IMR-90 (cell line): ENCODE measurements around the gene SLC6A12. TPM values are rescaled to one million over a fixed set of nuclear protein-coding genes. Genes with fewer than 3 reads are reported as not detected.

Experiments used
- ATAC-seq: fragments of 200-7000 bp; cut with Tn5 transposase; 2 replicates; pipeline ENCODE4 v1.9.1; 2020; ENCODE audit warnings: low read depth, mild to moderate bottlenecking, moderate library complexity
- BruUV-seq: library from RNA; stranded (reverse); fragments of 400-500 nt; replicated peaks from 2 replicates; lab custom pipeline; 2021; lab: Mats Ljungman, UMichigan
- CTCF ChIA-PET: fragments of 300-600 bp; formaldehyde crosslinking; extraction: SDS; loops from one replicate; lab custom pipeline; 2021; ENCODE audit warnings: antibody characterized with exemption; lab: Yijun Ruan, JAX
- POLR2A ChIA-PET: fragments of 300-600 bp; sonication (Branson Sonifier 250); formaldehyde crosslinking; loops from one replicate; lab custom pipeline; 2022; ENCODE audit warnings: antibody characterized with exemption; ENCODE audit not compliant: unreplicated experiment; lab: Charles Lee
- DNase-seq: peaks from one replicate; pipeline ENCODE4 v3.0.0; 2013
- H2AFZ ChIP-seq: replicated peaks from 2 replicates; pipeline ENCODE3; 2013; ENCODE audit warnings: low read length, mild to moderate bottlenecking; ENCODE audit not compliant: poor library complexity
- H2AK5ac ChIP-seq: 2 replicates; pipeline ENCODE4 v1.6.1; 2013; ENCODE audit warnings: low read depth, low read length, inconsistent platforms
- H2AK9ac ChIP-seq: replicated peaks from 2 replicates; pipeline ENCODE3; 2013; ENCODE audit warnings: mild to moderate bottlenecking, low read depth, low read length, moderate library complexity; ENCODE audit not compliant: poor library complexity
- H2BK120ac ChIP-seq: 2 replicates; pipeline ENCODE4 v1.6.1; 2013; ENCODE audit warnings: low read depth, low read length, inconsistent platforms
- H2BK15ac ChIP-seq: 3 replicates; pipeline ENCODE4 v1.6.1; 2013; ENCODE audit warnings: low read depth, low read length, inconsistent platforms
- H2BK20ac ChIP-seq: 2 replicates; pipeline ENCODE4 v1.6.1; 2013; ENCODE audit warnings: low read depth, mild to moderate bottlenecking, inconsistent platforms, low read length, moderate library complexity
- H2BK5ac ChIP-seq: 2 replicates; pipeline ENCODE4 v1.6.1; 2013; ENCODE audit warnings: mild to moderate bottlenecking, low read depth, low read length, inconsistent platforms; ENCODE audit not compliant: poor library complexity, severe bottlenecking
- H3K14ac ChIP-seq: replicated peaks from 2 replicates; pipeline ENCODE4 v1.6.1; 2013; ENCODE audit warnings: low read depth, low read length, inconsistent platforms
- H3K18ac ChIP-seq: 2 replicates; pipeline ENCODE4 v1.6.1; 2013; ENCODE audit warnings: low read depth, low read length, control low read depth
- H3K23ac ChIP-seq: 2 replicates; pipeline ENCODE4 v1.6.1; 2013; ENCODE audit warnings: low read depth, low read length, inconsistent platforms
- H3K27ac ChIP-seq: 2 replicates; pipeline ENCODE4 v1.5.1; 2013; ENCODE audit warnings: mild to moderate bottlenecking, control low read depth, low read length; ENCODE audit not compliant: insufficient read depth
- H3K27me3 ChIP-seq: 2 replicates; pipeline ENCODE4 v1.6.1; 2013; ENCODE audit warnings: low read length; ENCODE audit not compliant: control insufficient read depth, insufficient read depth
- H3K36me3 ChIP-seq: 2 replicates; pipeline ENCODE4 v1.6.1; 2013; ENCODE audit warnings: low read length, mixed read lengths; ENCODE audit not compliant: control insufficient read depth, insufficient read depth
- H3K4ac ChIP-seq: 2 replicates; pipeline ENCODE4 v1.6.1; 2013; ENCODE audit warnings: low read depth, low read length, inconsistent platforms
- H3K4me1 ChIP-seq: 2 replicates; pipeline ENCODE4 v1.6.1; 2013; ENCODE audit warnings: low read length, mixed read lengths; ENCODE audit not compliant: control insufficient read depth, insufficient read depth
- H3K4me2 ChIP-seq: 2 replicates; pipeline ENCODE4 v1.6.1; 2013; ENCODE audit warnings: low read depth, mild to moderate bottlenecking, control low read depth, low read length, moderate library complexity
- H3K4me3 ChIP-seq: 2 replicates; pipeline ENCODE4 v1.5.1; 2013; ENCODE audit warnings: low read depth, mild to moderate bottlenecking, control low read depth, low read length, moderate library complexity; ENCODE audit not compliant: insufficient read depth
- H3K56ac ChIP-seq: 2 replicates; pipeline ENCODE4 v1.6.1; 2013; ENCODE audit warnings: low read length, inconsistent platforms; ENCODE audit not compliant: insufficient read depth; ENCODE audit errors: extremely low read depth
- H3K79me1 ChIP-seq, 2 experiments: 2 replicates each; pipeline ENCODE4 v1.6.1; 2013; ENCODE audit warnings: low read length in 2 of 2, inconsistent platforms in 1 of 2, low read depth in 1 of 2
- H3K9ac ChIP-seq: 2 replicates; pipeline ENCODE4 v1.6.1; 2013; ENCODE audit warnings: low read depth, low read length, control low read depth
- H3K9me1 ChIP-seq: 2 replicates; pipeline ENCODE4 v1.6.1; 2013; ENCODE audit warnings: low read length, inconsistent platforms; ENCODE audit not compliant: insufficient read depth
- H3K9me3 ChIP-seq: 2 replicates; pipeline ENCODE4 v1.6.1; 2013; ENCODE audit warnings: low read length; ENCODE audit not compliant: control insufficient read depth, insufficient read depth
- H4K20me1 ChIP-seq: 2 replicates; pipeline ENCODE4 v1.6.1; 2013; ENCODE audit warnings: low read length, inconsistent platforms; ENCODE audit not compliant: insufficient read depth
- H4K5ac ChIP-seq: 2 replicates; pipeline ENCODE4 v1.6.1; 2013; ENCODE audit warnings: mild to moderate bottlenecking, low read depth, low read length, control low read depth
- H4K8ac ChIP-seq, 2 experiments: 2 replicates each; pipeline ENCODE4 v1.6.1; 2013; ENCODE audit warnings: low read depth in 2 of 2, low read length in 2 of 2, control low read depth in 1 of 2, inconsistent platforms in 1 of 2
- H4K91ac ChIP-seq: 2 replicates; pipeline ENCODE4 v1.6.1; 2013; ENCODE audit warnings: low read depth, low read length, inconsistent platforms; ENCODE audit not compliant: insufficient read depth
- BHLHE40 ChIP-seq: fragments of 150-350 bp; IDR thresholded peaks from 2 replicates; pipeline ENCODE4 v1.6.1; 2016; ENCODE audit warnings: mild to moderate bottlenecking, low read depth, low read length
- CEBPB ChIP-seq: IDR thresholded peaks from 2 replicates; pipeline ENCODE4 v1.6.1; 2012; ENCODE audit warnings: low read depth, low read length, improper control_type of control experiment
- CHD1 ChIP-seq: IDR thresholded peaks from 2 replicates; pipeline ENCODE4 v1.6.1; 2012; ENCODE audit warnings: low read depth, low read length, improper control_type of control experiment
- FOS ChIP-seq: fragments of 150-350 bp; IDR thresholded peaks from 2 replicates; pipeline ENCODE4 v1.6.1; 2016; ENCODE audit warnings: low read depth, low read length
- MAFK ChIP-seq: IDR thresholded peaks from 2 replicates; pipeline ENCODE4 v1.6.1; 2012; ENCODE audit warnings: low read depth, low read length, improper control_type of control experiment
- MAZ ChIP-seq: IDR thresholded peaks from 2 replicates; pipeline ENCODE4 v1.6.1; 2012; ENCODE audit warnings: low read depth, mild to moderate bottlenecking, low read length, improper control_type of control experiment, moderate library complexity, borderline replicate concordance
- MXI1 ChIP-seq: IDR thresholded peaks from 2 replicates; pipeline ENCODE4 v1.6.1; 2012; ENCODE audit warnings: low read depth, mild to moderate bottlenecking, low read length, moderate library complexity, borderline replicate concordance
- NFE2L2 ChIP-seq: fragments of 150-350 bp; IDR thresholded peaks from 2 replicates; pipeline ENCODE4 v1.6.1; 2016; ENCODE audit warnings: low read depth, mild to moderate bottlenecking, low read length
- POLR2A ChIP-seq: IDR thresholded peaks from 2 replicates; pipeline ENCODE4 v1.6.1; 2012; ENCODE audit warnings: mild to moderate bottlenecking, low read depth, low read length
- RAD21 ChIP-seq: IDR thresholded peaks from 2 replicates; pipeline ENCODE4 v1.6.1; 2012; ENCODE audit warnings: low read length, improper control_type of control experiment
- RCOR1 ChIP-seq: IDR thresholded peaks from 2 replicates; pipeline ENCODE4 v1.6.1; 2012; ENCODE audit warnings: mild to moderate bottlenecking, low read length, improper control_type of control experiment; ENCODE audit not compliant: insufficient replicate concordance
- RFX5 ChIP-seq: IDR thresholded peaks from 2 replicates; pipeline ENCODE4 v1.8.0; 2012; ENCODE audit warnings: low read depth, mild to moderate bottlenecking, low read length, moderate library complexity
- SMC3 ChIP-seq: fragments of 150-350 bp; IDR thresholded peaks from 2 replicates; pipeline ENCODE4 v1.6.1; 2016; ENCODE audit warnings: low read depth, mild to moderate bottlenecking, antibody characterized with exemption, low read length, moderate library complexity
- WGBS, 2 experiments: methylation state at CpG; one replicate each; pipeline versions ENCODE4 v1.1.5 to v1.1.7; 2013; ENCODE audit warnings: missing lambda C conversion rate in 2 of 2; ENCODE audit not compliant: insufficient read length in 1 of 2; ENCODE audit errors: extremely low coverage in 2 of 2; 5-methylcytosine and 5-hydroxymethylcytosine counted together
- dilution Hi-C: fragments of 300-500 bp; cut with HindIII; formaldehyde crosslinking; loops from one replicate; pipeline ENCODE4 v1.14.3; 2018; ENCODE audit warnings: low sequenced_read_pairs; ENCODE audit not compliant: unreplicated experiment
- in situ Hi-C: fragments of 300-500 bp; cut with MboI; formaldehyde crosslinking; loops from 3 replicates; pipeline ENCODE4 v1.14.3; 2019; ENCODE audit warnings: low sequenced_read_pairs, inconsistent platforms, mixed read lengths
- intact Hi-C: fragments of 100-400 bp; cut with micrococcal nuclease; formaldehyde crosslinking; loops from 2 replicates; pipeline ENCODE4 v1.10.0; 2022
- polyA plus RNA-seq, 3 experiments: library from polyadenylated mRNA; depleted of rRNA; stranded (reverse); fragments of >200 nt; gene quantifications; 2 replicates each; pipeline ENCODE4 v1.2.3, GENCODE V29; 2012; ENCODE audit warnings: low replicate concordance in 1 of 3
- total RNA-seq: library from RNA; depleted of rRNA; stranded (reverse); fragments of >200 nt; gene quantifications from 2 replicates; pipeline ENCODE4 v1.2.3, GENCODE V29; 2012
- TF ChIP-seq, protein P1 (sequence below): conservative IDR thresholded peaks from 2 replicates; pipeline ENCODE4 v1.5.1; 2012; ENCODE audit warnings: mild to moderate bottlenecking, low read depth, low read length, improper control_type of control experiment
- TF ChIP-seq, protein P2 (sequence below): fragments of 150-350 bp; IDR thresholded peaks from 2 replicates; pipeline ENCODE4 v1.6.1; 2017; ENCODE audit warnings: mild to moderate bottlenecking, antibody characterized with exemption, low read length, low read depth
- TF ChIP-seq, protein P3 (sequence below): fragments of 150-350 bp; IDR thresholded peaks from 2 replicates; pipeline ENCODE4 v1.6.1; 2016; ENCODE audit warnings: low read depth, mild to moderate bottlenecking, low read length, moderate library complexity, borderline replicate concordance

Gene SLC6A12
- total and polyA plus RNA-seq, 2 of the 4 experiments (the other 2 are of a cell fraction) = not detected

DNA sequence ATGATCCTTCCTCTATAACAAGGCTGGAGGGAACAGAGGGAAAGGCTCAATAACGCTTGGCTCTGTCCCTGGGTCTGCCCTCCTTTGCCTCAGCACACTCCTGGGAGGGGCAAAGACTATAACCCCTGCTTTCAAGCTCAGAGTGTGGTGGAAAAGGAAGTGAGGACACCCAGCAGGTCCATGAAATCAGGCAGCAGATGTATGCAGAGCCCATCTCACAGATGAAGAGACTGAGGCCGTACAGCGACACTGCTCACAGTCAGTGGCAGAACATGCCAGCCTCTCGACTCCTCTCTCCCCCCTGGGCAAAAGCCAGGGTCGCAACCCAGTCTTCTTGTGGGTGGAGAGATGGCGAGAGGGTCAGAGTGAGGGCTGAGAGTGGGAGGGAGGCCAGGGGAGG is 39.8 kb downstream of the SLC6A12 start:
- H4K20me1 ChIP-seq = no peaks in the 10 kb centered on the region
- dilution Hi-C loops (no loop called here), in situ Hi-C loops (no loop called here), intact Hi-C loops (no loop called here)
- no peaks in the 10 kb centered on the region for H3K36me3 ChIP-seq
- no peak overlapping the region for H2BK120ac ChIP-seq
- H2BK5ac ChIP-seq = no peak overlapping the region
- H2AFZ ChIP-seq = no peak overlapping the region
- no CpG with 5 or more reads among the region's 6 CpGs for WGBS, 2 experiments
- peaks cover 15% of the 10 kb centered on the region for H3K4me1 ChIP-seq
- H3K79me1 ChIP-seq = no peaks in the 10 kb centered on the region; a peak in 1 of 4 replicates
- ChIA-PET POLR2A (no interaction called here), CTCF (no interaction called here)
- no peak overlapping the region for H3K4ac ChIP-seq
- H3K9me3 ChIP-seq = no peaks in the 10 kb centered on the region
- BruUV-seq = no TSS peak
- no peak overlapping the region for H3K4me2 ChIP-seq
- H3K23ac ChIP-seq = no peak overlapping the region
- H3K18ac ChIP-seq = no peak overlapping the region
- H2BK15ac ChIP-seq = no peak overlapping the region
- H3K27ac ChIP-seq = no peak overlapping the region
- TF ChIP-seq, protein P1, sequence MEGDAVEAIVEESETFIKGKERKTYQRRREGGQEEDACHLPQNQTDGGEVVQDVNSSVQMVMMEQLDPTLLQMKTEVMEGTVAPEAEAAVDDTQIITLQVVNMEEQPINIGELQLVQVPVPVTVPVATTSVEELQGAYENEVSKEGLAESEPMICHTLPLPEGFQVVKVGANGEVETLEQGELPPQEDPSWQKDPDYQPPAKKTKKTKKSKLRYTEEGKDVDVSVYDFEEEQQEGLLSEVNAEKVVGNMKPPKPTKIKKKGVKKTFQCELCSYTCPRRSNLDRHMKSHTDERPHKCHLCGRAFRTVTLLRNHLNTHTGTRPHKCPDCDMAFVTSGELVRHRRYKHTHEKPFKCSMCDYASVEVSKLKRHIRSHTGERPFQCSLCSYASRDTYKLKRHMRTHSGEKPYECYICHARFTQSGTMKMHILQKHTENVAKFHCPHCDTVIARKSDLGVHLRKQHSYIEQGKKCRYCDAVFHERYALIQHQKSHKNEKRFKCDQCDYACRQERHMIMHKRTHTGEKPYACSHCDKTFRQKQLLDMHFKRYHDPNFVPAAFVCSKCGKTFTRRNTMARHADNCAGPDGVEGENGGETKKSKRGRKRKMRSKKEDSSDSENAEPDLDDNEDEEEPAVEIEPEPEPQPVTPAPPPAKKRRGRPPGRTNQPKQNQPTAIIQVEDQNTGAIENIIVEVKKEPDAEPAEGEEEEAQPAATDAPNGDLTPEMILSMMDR = no peak
- TF ChIP-seq FOS (no peak), RAD21 (no peak), CHD1 (no peak), MXI1 (no peak), RFX5 (no peak), CEBPB (no peak), POLR2A (no peak), MAFK (no peak), NFE2L2 (no peak), MAZ (no peak), SMC3 (no peak), RCOR1 (no peak), BHLHE40 (no peak)
- TF ChIP-seq, protein P2, sequence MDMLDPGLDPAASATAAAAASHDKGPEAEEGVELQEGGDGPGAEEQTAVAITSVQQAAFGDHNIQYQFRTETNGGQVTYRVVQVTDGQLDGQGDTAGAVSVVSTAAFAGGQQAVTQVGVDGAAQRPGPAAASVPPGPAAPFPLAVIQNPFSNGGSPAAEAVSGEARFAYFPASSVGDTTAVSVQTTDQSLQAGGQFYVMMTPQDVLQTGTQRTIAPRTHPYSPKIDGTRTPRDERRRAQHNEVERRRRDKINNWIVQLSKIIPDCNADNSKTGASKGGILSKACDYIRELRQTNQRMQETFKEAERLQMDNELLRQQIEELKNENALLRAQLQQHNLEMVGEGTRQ = no peak
- TF ChIP-seq, protein P3, sequence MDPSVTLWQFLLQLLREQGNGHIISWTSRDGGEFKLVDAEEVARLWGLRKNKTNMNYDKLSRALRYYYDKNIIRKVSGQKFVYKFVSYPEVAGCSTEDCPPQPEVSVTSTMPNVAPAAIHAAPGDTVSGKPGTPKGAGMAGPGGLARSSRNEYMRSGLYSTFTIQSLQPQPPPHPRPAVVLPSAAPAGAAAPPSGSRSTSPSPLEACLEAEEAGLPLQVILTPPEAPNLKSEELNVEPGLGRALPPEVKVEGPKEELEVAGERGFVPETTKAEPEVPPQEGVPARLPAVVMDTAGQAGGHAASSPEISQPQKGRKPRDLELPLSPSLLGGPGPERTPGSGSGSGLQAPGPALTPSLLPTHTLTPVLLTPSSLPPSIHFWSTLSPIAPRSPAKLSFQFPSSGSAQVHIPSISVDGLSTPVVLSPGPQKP = no peak
- H3K9ac ChIP-seq = no peak overlapping the region
- no peak overlapping the region for H3K4me3 ChIP-seq
- H4K5ac ChIP-seq = no peak overlapping the region
- DNase-seq = no peak
- ATAC-seq = no peak
- no peak overlapping the region for H2BK20ac ChIP-seq
- H3K27me3 ChIP-seq = no peaks in the 10 kb centered on the region; the same call in 1 of the 2 replicates
- no peak overlapping the region for H2AK5ac ChIP-seq
- H3K9me1 ChIP-seq = peaks cover 14% of the 10 kb centered on the region
- H4K91ac ChIP-seq = no peak overlapping the region
- H3K56ac ChIP-seq = no peak overlapping the region
- no peak overlapping the region for H4K8ac ChIP-seq
- no peak overlapping the region for H3K14ac ChIP-seq
- H2AK9ac ChIP-seq = no peak overlapping the region
